IPS-20b (cell line): ENCODE results near the gene TMCO1.

Source experiments
- H3K27ac ChIP-seq: one replicate; pipeline ENCODE4 v1.5.1; 2013; ENCODE audit warnings: low read length
- H3K27me3 ChIP-seq: 2 replicates; pipeline ENCODE4 v1.6.1; 2013; ENCODE audit warnings: mild to moderate bottlenecking, low read length, inconsistent platforms; ENCODE audit not compliant: insufficient read depth
- H3K36me3 ChIP-seq: 2 replicates; pipeline ENCODE4 v1.6.1; 2013; ENCODE audit warnings: low read depth, mild to moderate bottlenecking, inconsistent platforms, low read length, moderate library complexity; ENCODE audit not compliant: insufficient read depth
- H3K4me1 ChIP-seq: 2 replicates; pipeline ENCODE4 v1.6.1; 2013; ENCODE audit warnings: mild to moderate bottlenecking, control low read depth, inconsistent platforms, low read length, moderate library complexity; ENCODE audit not compliant: insufficient read depth
- H3K4me3 ChIP-seq: 2 replicates; pipeline ENCODE4 v1.5.1; 2013; ENCODE audit warnings: mild to moderate bottlenecking, low read length, inconsistent platforms
- H3K9ac ChIP-seq: 2 replicates; pipeline ENCODE4 v1.6.1; 2013; ENCODE audit warnings: low read depth, mild to moderate bottlenecking, inconsistent platforms, low read length, moderate library complexity
- H3K9me3 ChIP-seq: 2 replicates; pipeline ENCODE4 v1.6.1; 2013; ENCODE audit warnings: mild to moderate bottlenecking, low read depth, low read length, inconsistent platforms; ENCODE audit not compliant: insufficient read depth

TMCO1 gene

GRCh38 chr1:165680303-165680702 is 88.4 kb downstream of the TMCO1 start:
- Histone ChIP-seq H3K27me3 (no peaks in the 10 kb centered on the region), H3K36me3 (peaks cover 72% of the 10 kb centered on the region), H3K9ac (no peak overlapping the region), H3K9me3 (no peaks in the 10 kb centered on the region), H3K4me1 (no peaks in the 10 kb centered on the region), H3K4me3 (no peak overlapping the region), H3K27ac (no peak overlapping the region)

GRCh38 chr1:165679282-165680036 is 89.2 kb downstream of the TMCO1 start:
- H3K4me1 ChIP-seq = no peaks in the 10 kb centered on the region
- no peak overlapping the region for H3K27ac ChIP-seq
- H3K9me3 ChIP-seq = no peaks in the 10 kb centered on the region
- H3K9ac ChIP-seq = no peak overlapping the region
- H3K36me3 ChIP-seq = peaks cover 72% of the 10 kb centered on the region
- no peak overlapping the region for H3K4me3 ChIP-seq
- no peaks in the 10 kb centered on the region for H3K27me3 ChIP-seq

GRCh38 chr1:165678509-165678908 is 90.2 kb downstream of the TMCO1 start:
- H3K4me3 ChIP-seq = no peak overlapping the region
- no peak overlapping the region for H3K9ac ChIP-seq
- no peak overlapping the region for H3K27ac ChIP-seq
- H3K36me3 ChIP-seq = peaks cover 72% of the 10 kb centered on the region
- H3K27me3 ChIP-seq = no peaks in the 10 kb centered on the region
- H3K9me3 ChIP-seq = no peaks in the 10 kb centered on the region
- H3K4me1 ChIP-seq = no peaks in the 10 kb centered on the region
